Breast epithelium (tissue), 4 donors: ENCODE data around the gene MUC6. TPM values are rescaled to one million over a fixed set of nuclear protein-coding genes. Genes with fewer than 3 reads are reported as not detected.

Source experiments
- DNase-seq, 2 donors: peaks; one replicate each; pipeline ENCODE4 v3.0.0-alpha.2; 2019; ENCODE audit warnings: low spot score in 2 of 2
- H3K27ac ChIP-seq, 2 donors: fragments of 200-600 bp; sonication (generic) in 1 of 2; one replicate each; pipeline ENCODE4 v1.5.1; 2016 to 2019; ENCODE audit warnings: mild to moderate bottlenecking in 1 of 2
- H3K27me3 ChIP-seq, 2 donors: fragments of 200-600 bp; sonication (generic) in 1 of 2; one replicate each; pipeline versions ENCODE4 v1.5.1 to v1.6.0; 2017 to 2019; ENCODE audit warnings: control low read depth in 1 of 2, mild to moderate bottlenecking in 1 of 2
- H3K36me3 ChIP-seq: fragments of 200-600 bp; one replicate; pipeline ENCODE4 v1.5.1; 2019
- H3K4me1 ChIP-seq, 2 donors: fragments of 200-600 bp; sonication (generic); one replicate each; pipeline ENCODE4 v1.5.1; 2016 to 2019; ENCODE audit warnings: control low read depth in 1 of 2
- H3K4me3 ChIP-seq, 3 donors: fragments of 200-600 bp; sonication (generic); 1 replicate in 2 of 3; 2 replicates in 1 of 3; pipeline ENCODE4 v1.5.1; 2016 to 2019; ENCODE audit warnings: mild to moderate bottlenecking in 3 of 3, moderate library complexity in 2 of 3
- H3K9me3 ChIP-seq, 2 donors: fragments of 200-600 bp; sonication (generic) in 1 of 2; one replicate each; pipeline ENCODE4 v1.5.1; 2016 to 2019; ENCODE audit warnings: control low read depth in 1 of 2
- POLR2A ChIP-seq: fragments of 450-650 bp; IDR thresholded peaks from one replicate; pipeline ENCODE4 v1.6.1; 2016; ENCODE audit warnings: antibody characterized with exemption, mild to moderate bottlenecking, moderate library complexity
- POLR2AphosphoS5 ChIP-seq, 3 donors: sonication (generic); formaldehyde crosslinking; IDR thresholded peaks; one replicate each; pipeline ENCODE4 v1.6.1; 2017; ENCODE audit warnings: antibody characterized with exemption in 3 of 3
- intact Hi-C: fragments of 100-400 bp; cut with DNase I; formaldehyde crosslinking; loops from one replicate; pipeline ENCODE4 v1.15.1; 2023; ENCODE audit warnings: low total_unique reads
- total RNA-seq, 3 donors: library from RNA; depleted of rRNA; stranded (reverse); fragments of >200 nt; gene quantifications; one replicate each; pipeline ENCODE4 v1.1.0, GENCODE V29; 2016
- TF ChIP-seq, protein P1 (sequence below), 3 donors: fragments of 450-650 bp; IDR thresholded peaks; one replicate each; pipeline ENCODE4 v1.5.1; 2016 to 2017; ENCODE audit warnings: antibody characterized with exemption in 3 of 3, mild to moderate bottlenecking in 3 of 3, moderate library complexity in 3 of 3

Gene MUC6
- total RNA-seq, 3 donors from 2014 or later: 1.3 to 1.9 TPM; not detected in 1

DNA sequence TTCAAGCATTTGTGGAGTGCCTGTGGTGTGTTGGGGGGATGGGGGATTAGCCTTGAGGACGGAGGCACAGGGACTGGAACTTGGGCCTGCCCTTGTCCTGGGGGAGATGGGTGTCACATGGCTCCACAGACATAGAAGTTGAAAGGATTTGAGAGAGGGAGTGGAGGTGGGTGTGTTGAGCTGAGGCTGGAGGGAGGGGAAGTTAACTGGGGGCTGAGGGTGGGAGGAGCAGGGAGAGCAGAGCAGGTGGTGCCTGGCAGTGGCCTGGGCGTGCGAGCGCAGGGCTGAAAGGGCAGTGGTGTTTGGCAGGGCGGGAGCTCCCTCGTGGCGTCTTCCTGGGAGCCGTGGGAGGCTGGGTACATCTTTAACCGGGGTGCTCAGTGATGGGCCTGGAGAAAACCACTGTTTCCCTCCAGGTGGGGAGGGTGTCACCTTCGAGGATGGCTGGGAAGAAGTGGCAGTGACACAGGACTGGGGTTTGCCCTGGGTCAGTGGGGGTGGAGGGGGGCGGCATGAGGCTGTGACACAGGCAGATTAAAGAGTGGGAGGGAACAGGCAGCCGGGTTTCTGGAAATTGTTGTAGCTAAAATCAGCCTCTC lies 65.3 kb downstream of the MUC6 start:
- H3K9me3 ChIP-seq: no peaks in the 10 kb centered on the region
- H3K36me3 ChIP-seq: no peaks in the 10 kb centered on the region
- TF ChIP-seq POLR2AphosphoS5 (IDR thresholded peaks at IDR 0.05): no peak
- TF ChIP-seq POLR2A: no peak
- TF ChIP-seq, protein P1, sequence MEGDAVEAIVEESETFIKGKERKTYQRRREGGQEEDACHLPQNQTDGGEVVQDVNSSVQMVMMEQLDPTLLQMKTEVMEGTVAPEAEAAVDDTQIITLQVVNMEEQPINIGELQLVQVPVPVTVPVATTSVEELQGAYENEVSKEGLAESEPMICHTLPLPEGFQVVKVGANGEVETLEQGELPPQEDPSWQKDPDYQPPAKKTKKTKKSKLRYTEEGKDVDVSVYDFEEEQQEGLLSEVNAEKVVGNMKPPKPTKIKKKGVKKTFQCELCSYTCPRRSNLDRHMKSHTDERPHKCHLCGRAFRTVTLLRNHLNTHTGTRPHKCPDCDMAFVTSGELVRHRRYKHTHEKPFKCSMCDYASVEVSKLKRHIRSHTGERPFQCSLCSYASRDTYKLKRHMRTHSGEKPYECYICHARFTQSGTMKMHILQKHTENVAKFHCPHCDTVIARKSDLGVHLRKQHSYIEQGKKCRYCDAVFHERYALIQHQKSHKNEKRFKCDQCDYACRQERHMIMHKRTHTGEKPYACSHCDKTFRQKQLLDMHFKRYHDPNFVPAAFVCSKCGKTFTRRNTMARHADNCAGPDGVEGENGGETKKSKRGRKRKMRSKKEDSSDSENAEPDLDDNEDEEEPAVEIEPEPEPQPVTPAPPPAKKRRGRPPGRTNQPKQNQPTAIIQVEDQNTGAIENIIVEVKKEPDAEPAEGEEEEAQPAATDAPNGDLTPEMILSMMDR (IDR thresholded peaks at IDR 0.05): no peak
- no peak overlapping the region for H3K27ac ChIP-seq
- no peak overlapping the region for H3K4me3 ChIP-seq
- H3K4me1 ChIP-seq: peaks cover 0 to 3% of the 10 kb centered on the region in 2 donors
- no peak for DNase-seq
- intact Hi-C loops: no loop called here
- no peaks in the 10 kb centered on the region for H3K27me3 ChIP-seq

GRCh38 chr11:970319-970871 lies 66.1 kb downstream of the MUC6 start:
- no peaks in the 10 kb centered on the region for H3K9me3 ChIP-seq
- no peaks in the 10 kb centered on the region for H3K27me3 ChIP-seq
- intact Hi-C loops: no loop called here
- H3K27ac ChIP-seq: no peak overlapping the region
- DNase-seq: no peak
- H3K4me1 ChIP-seq: no peaks in the 10 kb centered on the region
- H3K4me3 ChIP-seq: no peak overlapping the region
- no peaks in the 10 kb centered on the region for H3K36me3 ChIP-seq
- TF ChIP-seq, protein P1 (IDR thresholded peaks at IDR 0.05): no peak
- TF ChIP-seq POLR2AphosphoS5 (IDR thresholded peaks at IDR 0.05) (no peak), POLR2A (no peak)

- no peak overlapping the region for H3K4me3 ChIP-seq
- H3K27ac ChIP-seq: no peak overlapping the region
- no peaks in the 10 kb centered on the region for H3K9me3 ChIP-seq
- H3K36me3 ChIP-seq: no peaks in the 10 kb centered on the region
- H3K4me1 ChIP-seq: no peaks in the 10 kb centered on the region
- H3K27me3 ChIP-seq: no peaks in the 10 kb centered on the region
- no peak for DNase-seq
- TF ChIP-seq, protein P1 (IDR thresholded peaks at IDR 0.05): no peak
- TF ChIP-seq POLR2AphosphoS5 (IDR thresholded peaks at IDR 0.05) (no peak), POLR2A (no peak)
- intact Hi-C loops: no loop called here
Observed at GRCh38 chr11:969651-970205, 66.8 kb downstream of the MUC6 start.

GRCh38 chr11:968822-969221 lies 67.7 kb downstream of the MUC6 start:
- Histone ChIP-seq H3K27ac (no peak overlapping the region), H3K4me3 (no peak overlapping the region), H3K36me3 (no peaks in the 10 kb centered on the region), H3K27me3 (no peaks in the 10 kb centered on the region), H3K4me1 (no peaks in the 10 kb centered on the region), H3K9me3 (no peaks in the 10 kb centered on the region)
- DNase-seq: no peak
- TF ChIP-seq, protein P1 (IDR thresholded peaks at IDR 0.05): no peak
- no peak for TF ChIP-seq POLR2A
- TF ChIP-seq POLR2AphosphoS5 (IDR thresholded peaks at IDR 0.05): no peak
- intact Hi-C loops: no loop called here

DNA sequence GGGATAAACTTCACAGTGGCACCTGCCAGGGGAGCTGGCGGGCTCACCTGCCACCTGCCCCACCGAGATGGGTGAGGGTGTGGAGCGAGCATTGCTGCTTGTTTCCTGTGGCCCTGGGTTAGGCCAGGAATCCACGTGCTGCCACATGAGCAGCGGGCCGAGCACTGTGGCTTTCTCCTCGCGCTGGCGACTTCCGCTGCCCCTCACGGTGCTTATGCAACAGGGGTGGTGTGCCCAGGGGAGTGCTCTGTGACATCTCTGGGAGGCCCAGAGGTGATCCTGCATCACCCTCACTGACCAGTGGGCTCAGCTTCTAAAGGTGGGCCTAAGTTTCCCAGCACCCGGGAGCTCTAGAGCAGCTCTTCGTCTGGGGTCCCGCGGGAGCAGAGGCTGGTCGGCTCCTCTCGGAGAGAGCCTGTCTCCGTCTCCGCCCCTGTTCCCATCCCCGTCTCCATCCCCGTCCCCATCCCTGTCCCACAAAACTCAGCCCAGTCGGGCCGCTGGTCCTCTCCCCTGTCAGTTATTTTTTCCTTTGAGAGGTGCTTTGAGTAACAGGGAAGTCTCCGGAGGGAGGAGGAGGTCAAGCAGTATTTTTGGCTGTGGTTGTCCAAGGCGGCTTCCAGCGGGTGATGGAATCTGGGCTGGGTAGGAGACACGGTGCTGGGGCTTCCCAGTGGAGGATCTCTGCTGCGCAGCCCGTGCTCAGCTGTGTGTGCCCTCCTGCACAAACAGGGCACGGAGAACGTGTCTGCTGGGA lies 68.3 kb downstream of the MUC6 start:
- H3K9me3 ChIP-seq: no peaks in the 10 kb centered on the region
- no peak for TF ChIP-seq POLR2AphosphoS5 (IDR thresholded peaks at IDR 0.05)
- H3K27ac ChIP-seq: no peak overlapping the region
- no peaks in the 10 kb centered on the region for H3K4me1 ChIP-seq
- no peak overlapping the region for H3K4me3 ChIP-seq
- H3K36me3 ChIP-seq: no peaks in the 10 kb centered on the region
- intact Hi-C loops: no loop called here
- H3K27me3 ChIP-seq: no peaks in the 10 kb centered on the region
- DNase-seq: no peak
